ENCODE measurements around the gene GPR157. TPM values are rescaled to one million over a fixed set of nuclear protein-coding genes. Genes with fewer than 3 reads are reported as not detected.

Gene GPR157
- total RNA-seq, 2 donors from 2014 or later = 2.3 to 5.0 TPM

GRCh38 chr1:9111957-9112356 lies 16.9 kb downstream of the GPR157 start:
- TF ChIP-seq CTCF (conservative IDR thresholded peaks at IDR 0.05) = no peak
- H3K27me3 ChIP-seq (ENCODE audit: control insufficient read depth, insufficient read depth, low read length, poor library complexity, severe bottlenecking) = no peaks in the 10 kb centered on the region
- H3K9me3 ChIP-seq (ENCODE audit: control insufficient read depth, low read length) = no peaks in the 10 kb centered on the region
- H3K36me3 ChIP-seq (ENCODE audit: control insufficient read depth, insufficient read depth, low read length) = no peaks in the 10 kb centered on the region
- H3K9ac ChIP-seq (ENCODE audit: extremely low read depth, low read length, poor library complexity, severe bottlenecking) = no peak overlapping the region
- peaks cover 8% of the 10 kb centered on the region for H3K4me1 Mint-ChIP-seq
- no peak for DNase-seq
- no peak overlapping the region for H3K4me3 ChIP-seq (ENCODE audit: low read length)
- peaks cover 5% of the 10 kb centered on the region for H3K27me3 Mint-ChIP-seq (ENCODE audit: insufficient read depth)
- 93 to 98% methylated on average over 6 to 9 of the region's 9 CpGs for WGBS, 2 experiments (ENCODE audit: insufficient coverage in 1 of 2, insufficient read length in 1 of 2)
- H3K27ac Mint-ChIP-seq = no peak overlapping the region
- no peak overlapping the region for H3K27ac ChIP-seq (ENCODE audit: low read depth, low read length)
- H3K4me1 ChIP-seq (ENCODE audit: control insufficient read depth, insufficient read depth, low read length) = no peaks in the 10 kb centered on the region
- H3K4me3 Mint-ChIP-seq = no peak overlapping the region
- H3K9me3 Mint-ChIP-seq = no peaks in the 10 kb centered on the region
- H3K36me3 Mint-ChIP-seq (ENCODE audit: low read depth) = no peaks in the 10 kb centered on the region

- Histone ChIP-seq H3K27me3 (ENCODE audit: control insufficient read depth, insufficient read depth, low read length, poor library complexity, severe bottlenecking) (no peaks in the 10 kb centered on the region), H3K9ac (ENCODE audit: extremely low read depth, low read length, poor library complexity, severe bottlenecking) (no peak overlapping the region), H3K27ac (ENCODE audit: low read depth, low read length) (no peak overlapping the region), H3K9me3 (ENCODE audit: control insufficient read depth, low read length) (no peaks in the 10 kb centered on the region), H3K4me3 (ENCODE audit: low read length) (no peak overlapping the region), H3K4me1 (ENCODE audit: control insufficient read depth, insufficient read depth, low read length) (no peaks in the 10 kb centered on the region), H3K36me3 (ENCODE audit: control insufficient read depth, insufficient read depth, low read length) (no peaks in the 10 kb centered on the region)
- 93 to 94% methylated on average over 12 to 13 of the region's 13 CpGs for WGBS, 2 experiments (ENCODE audit: insufficient coverage in 1 of 2, insufficient read length in 1 of 2)
- Mint-ChIP-seq H3K4me3 (no peak overlapping the region), H3K27me3 (ENCODE audit: insufficient read depth) (peaks cover 5% of the 10 kb centered on the region), H3K9me3 (no peaks in the 10 kb centered on the region), H3K36me3 (ENCODE audit: low read depth) (no peaks in the 10 kb centered on the region), H3K27ac (no peak overlapping the region), H3K4me1 (peaks cover 8% of the 10 kb centered on the region)
- TF ChIP-seq CTCF (conservative IDR thresholded peaks at IDR 0.05) = no peak
- DNase-seq = no peak
Observed at GRCh38 chr1:9111357-9111691, 17.6 kb downstream of the GPR157 start.

GRCh38 chr1:9110669-9111356 lies 18.1 kb downstream of the GPR157 start:
- Histone ChIP-seq H3K27me3 (ENCODE audit: control insufficient read depth, insufficient read depth, low read length, poor library complexity, severe bottlenecking) (no peaks in the 10 kb centered on the region), H3K9me3 (ENCODE audit: control insufficient read depth, low read length) (no peaks in the 10 kb centered on the region), H3K36me3 (ENCODE audit: control insufficient read depth, insufficient read depth, low read length) (no peaks in the 10 kb centered on the region), H3K27ac (ENCODE audit: low read depth, low read length) (no peak overlapping the region), H3K4me1 (ENCODE audit: control insufficient read depth, insufficient read depth, low read length) (no peaks in the 10 kb centered on the region), H3K4me3 (ENCODE audit: low read length) (no peak overlapping the region), H3K9ac (ENCODE audit: extremely low read depth, low read length, poor library complexity, severe bottlenecking) (no peak overlapping the region)
- Mint-ChIP-seq H3K4me3 (no peak overlapping the region), H3K4me1 (peaks cover 8% of the 10 kb centered on the region), H3K27ac (no peak overlapping the region), H3K27me3 (ENCODE audit: insufficient read depth) (peaks cover 5% of the 10 kb centered on the region), H3K36me3 (ENCODE audit: low read depth) (no peaks in the 10 kb centered on the region), H3K9me3 (no peaks in the 10 kb centered on the region)
- 51 to 52% methylated on average over 13 to 18 of the region's 18 CpGs for WGBS, 2 experiments (ENCODE audit: insufficient coverage in 1 of 2, insufficient read length in 1 of 2)
- peak; percentile 99 for DNase-seq
- TF ChIP-seq CTCF (conservative IDR thresholded peaks at IDR 0.05) = peak; percentile 97
